HFFc6 (cell line): Measurements from ENCODE around the gene HAUS5. TPM values are rescaled to one million over a fixed set of nuclear protein-coding genes. Genes with fewer than 3 reads are reported as not detected.

Experiments used
- DNase-seq: peaks from one replicate; pipeline ENCODE4 v3.0.0-alpha.2; 2018
- H3K27ac Mint-ChIP-seq: 2 replicates; pipeline ENCODE4 v1.8.0; 2020; ENCODE audit warnings: mild to moderate bottlenecking, mixed read lengths
- H3K27me3 Mint-ChIP-seq: 2 replicates; pipeline ENCODE4 v1.8.0; 2021; ENCODE audit warnings: mild to moderate bottlenecking, moderate library complexity, mixed read lengths; ENCODE audit not compliant: insufficient read depth
- H3K36me3 Mint-ChIP-seq: 2 replicates; pipeline ENCODE4 v1.8.0; 2021; ENCODE audit warnings: low read depth, mixed read lengths
- H3K4me1 Mint-ChIP-seq: 2 replicates; pipeline ENCODE4 v1.8.0; 2020; ENCODE audit warnings: low read depth, mixed read lengths
- H3K4me3 Mint-ChIP-seq: 2 replicates; pipeline ENCODE4 v1.8.0; 2020; ENCODE audit warnings: mild to moderate bottlenecking, moderate library complexity, mixed read lengths
- H3K9me3 Mint-ChIP-seq: 2 replicates; pipeline ENCODE4 v1.8.0; 2020; ENCODE audit warnings: mild to moderate bottlenecking, mixed read lengths
- CTCF ChIP-seq: fragments of 200-600 bp; sonication (generic); IDR thresholded peaks from 2 replicates; pipeline ENCODE4 v1.5.0; 2021; ENCODE audit warnings: antibody characterized with exemption, mild to moderate bottlenecking
- total RNA-seq, 6 experiments: library from RNA; stranded (reverse); fragmentation: NEBNext Ultra II Directional; extraction: Animal tissue kit (Norgen Biotek cat#: 25700); gene quantifications; 2 replicates in 1 of 6; 3 replicates in 5 of 6; pipeline ENCODE4 v1.2.3, GENCODE V29; 2021

The HAUS5 gene
- total RNA-seq, 6 experiments from 2014 or later = 6.6 to 13.9 (median 12.2) TPM

- no peak overlapping the region for H3K27ac Mint-ChIP-seq
- H3K36me3 Mint-ChIP-seq = peaks cover 22% of the 10 kb centered on the region
- no peaks in the 10 kb centered on the region for H3K9me3 Mint-ChIP-seq
- TF ChIP-seq CTCF = no peak
- H3K4me3 Mint-ChIP-seq = no peak overlapping the region
- H3K27me3 Mint-ChIP-seq = peaks cover 7% of the 10 kb centered on the region
- DNase-seq = no peak
- H3K4me1 Mint-ChIP-seq = peaks cover 6% of the 10 kb centered on the region; the same call in 1 of the 2 replicates
Measured at GRCh38 chr19:35665604-35666003, 53.1 kb downstream of the HAUS5 start.

- TF ChIP-seq CTCF = no peak
- DNase-seq = no peak
- no peak within 1 kb of the TSS for H3K27ac Mint-ChIP-seq
- no peaks in the 10 kb centered on the region for H3K9me3 Mint-ChIP-seq
- peaks cover 6% of the 10 kb centered on the region; the same call in 1 of the 2 replicates for H3K4me1 Mint-ChIP-seq
- H3K4me3 Mint-ChIP-seq = no peak within 1 kb of the TSS
- peaks cover 8% of the 10 kb centered on the region for H3K27me3 Mint-ChIP-seq
- peaks cover 18% of the 10 kb centered on the region for H3K36me3 Mint-ChIP-seq
Measured at GRCh38 chr19:35666251-35666913, 53.8 kb downstream of the HAUS5 start, which contains the start of gene UPK1A. TSS of gene UPK1A (plus strand) at chr19:35666517. CDS start at chr19:35666813, 296 bp downstream.

GRCh38 chr19:35669566-35669965, 57.0 kb downstream of the HAUS5 start:
- Mint-ChIP-seq H3K4me3 (no peak overlapping the region), H3K27me3 (peaks cover 8% of the 10 kb centered on the region), H3K27ac (no peak overlapping the region), H3K4me1 (peaks cover 8% of the 10 kb centered on the region), H3K9me3 (no peaks in the 10 kb centered on the region), H3K36me3 (no peaks in the 10 kb centered on the region)
- no peak for TF ChIP-seq CTCF
- no peak for DNase-seq

- H3K27ac Mint-ChIP-seq = no peak overlapping the region
- peaks cover 8% of the 10 kb centered on the region for H3K4me1 Mint-ChIP-seq
- no peaks in the 10 kb centered on the region for H3K36me3 Mint-ChIP-seq
- TF ChIP-seq CTCF = no peak
- DNase-seq = no peak
- H3K27me3 Mint-ChIP-seq = peaks cover 8% of the 10 kb centered on the region
- no peaks in the 10 kb centered on the region for H3K9me3 Mint-ChIP-seq
- H3K4me3 Mint-ChIP-seq = no peak overlapping the region
Measured at GRCh38 chr19:35669974-35670373, 57.4 kb downstream of the HAUS5 start.

- Mint-ChIP-seq H3K27me3 (peaks cover 9% of the 10 kb centered on the region), H3K27ac (no peak overlapping the region), H3K9me3 (no peaks in the 10 kb centered on the region), H3K4me3 (no peak overlapping the region), H3K4me1 (peaks cover 8% of the 10 kb centered on the region), H3K36me3 (no peaks in the 10 kb centered on the region)
- DNase-seq = no peak
- TF ChIP-seq CTCF = no peak
Measured at GRCh38 chr19:35670686-35671085, 58.2 kb downstream of the HAUS5 start.
